SIG-M5 treated with dmso at 0.1 percent for 504 hours (cell line): Measurements from ENCODE around the gene CDK5RAP2.
"Not testable (repeated sequence)": the region's sequence is repeated elsewhere in the genome, so short reads cannot be mapped to it uniquely, and the experiment has no call there.

Experiments
- DNase-seq: peaks from one replicate; lab custom pipeline; 2025; ENCODE audit not compliant: unreplicated experiment; lab: John Stamatoyannopoulos, UW

CDK5RAP2 gene

DNA sequence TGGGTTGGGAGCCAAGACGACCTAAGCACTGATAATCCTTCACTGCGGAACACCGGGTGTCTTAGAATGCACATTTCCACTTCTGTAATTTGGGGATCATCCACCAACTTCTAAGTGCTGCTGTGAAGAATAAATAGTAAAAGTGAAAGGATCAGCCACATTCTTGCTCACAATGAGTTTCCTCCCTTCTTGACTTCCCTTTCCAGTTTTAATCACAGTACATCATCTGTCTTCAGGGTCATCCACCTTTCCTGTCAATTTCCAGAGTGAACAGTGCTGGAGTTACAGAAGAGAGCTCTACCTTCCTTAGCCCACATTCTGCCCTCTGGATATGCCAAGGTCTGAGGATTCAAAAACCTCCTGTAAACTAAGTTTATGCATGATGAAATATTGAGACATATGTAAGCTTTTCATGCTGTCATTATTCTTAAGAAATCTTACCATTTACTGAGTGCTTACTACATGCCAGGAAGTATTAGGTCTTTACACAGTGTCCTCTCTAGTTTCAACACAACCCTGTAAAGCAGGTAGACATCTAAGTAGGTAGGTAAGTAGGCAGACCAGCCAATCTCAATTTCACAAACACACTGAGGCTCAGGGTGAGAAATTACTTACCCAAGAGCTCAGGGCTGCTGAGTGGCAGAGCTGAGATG, 105.2 kb downstream of the CDK5RAP2 start:
- DNase-seq, result no peak

DNA sequence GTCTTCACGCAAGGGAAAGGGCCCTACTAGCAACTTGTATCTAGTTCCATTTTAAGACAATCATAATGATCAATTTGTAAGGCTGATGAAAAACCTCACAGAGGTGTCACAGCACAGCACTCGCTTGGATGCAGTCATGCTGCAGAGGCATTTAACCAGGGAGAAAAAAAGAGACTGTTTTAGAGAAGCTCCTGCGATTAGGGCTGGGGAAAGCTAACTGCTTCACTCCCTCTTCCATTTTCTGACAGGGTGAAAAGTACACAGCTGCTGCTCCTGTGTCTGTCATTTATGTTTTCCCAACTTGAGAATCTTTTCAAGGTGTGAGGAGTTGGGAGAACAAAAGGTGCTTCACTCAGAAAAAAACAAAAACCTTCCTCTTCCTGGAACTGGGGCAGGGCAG, 106.4 kb downstream of the CDK5RAP2 start:
- DNase-seq, result no peak

DNA sequence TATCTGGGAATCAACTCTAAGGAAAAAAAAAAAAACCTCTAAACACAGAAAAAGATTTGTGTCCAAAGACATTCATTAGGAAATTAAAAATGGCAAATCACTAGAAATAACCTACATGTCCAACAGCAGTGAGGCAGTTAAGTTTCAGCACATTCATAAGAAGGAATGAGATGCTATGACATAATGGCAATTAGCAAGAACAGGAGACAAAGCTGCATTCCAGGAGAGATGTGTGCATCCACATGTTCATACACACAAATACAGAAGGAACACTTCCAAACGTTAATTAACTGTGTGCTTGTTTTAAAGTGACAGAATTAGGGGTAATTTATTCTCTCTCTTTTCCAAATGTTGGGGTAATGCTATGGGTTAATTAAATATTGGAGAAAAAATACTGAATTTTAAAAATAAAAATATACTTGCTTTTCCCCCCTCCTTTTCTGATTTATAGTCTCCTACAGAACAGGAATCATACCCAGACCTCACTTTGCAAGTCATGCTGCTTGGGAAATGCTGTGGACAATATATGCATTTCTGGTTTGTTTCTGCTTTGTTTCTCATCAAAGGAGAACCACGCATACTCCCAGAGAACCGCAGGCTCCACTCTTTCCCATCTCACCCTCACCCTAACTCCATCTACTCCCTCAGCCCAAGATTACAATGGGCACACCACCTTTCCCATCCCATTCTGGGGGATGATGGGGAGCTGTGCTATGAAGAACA, 114.1 kb downstream of the CDK5RAP2 start:
- DNase-seq, result no peak

DNA sequence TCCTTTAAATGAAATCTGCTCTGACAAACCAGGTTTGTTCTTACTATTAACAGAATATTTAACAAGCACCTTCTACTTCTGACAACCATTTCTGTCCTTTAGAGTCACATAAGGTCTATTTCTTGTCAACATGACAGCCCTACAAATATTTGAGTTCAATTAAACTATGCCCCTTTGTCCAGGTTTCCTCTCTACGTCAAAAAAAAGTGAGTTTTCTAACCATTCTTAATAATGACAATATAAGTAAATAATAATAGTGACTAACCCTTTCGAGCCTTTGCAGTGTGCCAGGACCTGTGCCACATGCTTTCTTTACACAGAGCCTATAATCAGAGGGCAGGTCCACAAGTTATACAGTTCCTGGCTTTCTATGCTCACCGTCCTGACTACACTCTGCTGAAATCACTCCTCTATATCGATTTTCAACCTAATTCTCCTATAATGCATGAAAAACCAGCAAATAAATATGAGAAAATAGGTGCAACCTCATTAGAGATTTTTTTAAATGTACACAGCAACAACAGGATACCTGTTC, 115.0 kb downstream of the CDK5RAP2 start:
- DNase-seq, result no peak

DNA sequence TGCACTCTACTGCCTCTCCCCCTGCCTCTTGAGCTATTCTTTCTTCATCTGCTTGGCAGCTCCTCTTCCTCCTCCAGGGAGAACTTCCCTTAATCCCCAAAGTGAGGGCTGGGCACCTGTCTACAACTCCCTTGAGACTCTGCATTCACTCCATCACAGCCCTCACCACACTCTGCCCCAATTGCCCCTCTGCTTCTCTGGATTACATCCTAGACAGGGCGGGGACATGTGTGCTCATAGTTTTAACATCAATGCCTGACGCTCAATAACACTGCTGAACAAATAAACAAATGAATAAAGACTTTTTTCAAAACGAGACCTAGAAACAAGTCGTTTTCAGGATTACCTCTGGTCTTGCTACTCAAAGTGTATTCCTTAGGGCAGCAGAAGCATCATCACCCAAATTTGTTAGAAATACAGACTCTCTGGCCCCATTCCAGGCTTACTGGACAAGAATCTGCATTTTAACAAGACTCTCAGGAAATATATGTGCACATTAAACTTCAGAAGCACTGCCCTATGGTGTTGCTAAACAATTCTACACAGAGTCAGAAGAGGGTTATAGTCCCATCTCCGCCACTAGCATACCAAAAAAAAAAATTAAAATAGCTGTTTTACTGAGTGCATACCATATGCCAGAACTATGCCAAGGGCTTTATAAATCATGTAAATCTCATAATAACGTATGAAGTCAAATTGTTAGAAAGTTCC, 115.6 kb downstream of the CDK5RAP2 start:
- no peak for DNase-seq

DNA sequence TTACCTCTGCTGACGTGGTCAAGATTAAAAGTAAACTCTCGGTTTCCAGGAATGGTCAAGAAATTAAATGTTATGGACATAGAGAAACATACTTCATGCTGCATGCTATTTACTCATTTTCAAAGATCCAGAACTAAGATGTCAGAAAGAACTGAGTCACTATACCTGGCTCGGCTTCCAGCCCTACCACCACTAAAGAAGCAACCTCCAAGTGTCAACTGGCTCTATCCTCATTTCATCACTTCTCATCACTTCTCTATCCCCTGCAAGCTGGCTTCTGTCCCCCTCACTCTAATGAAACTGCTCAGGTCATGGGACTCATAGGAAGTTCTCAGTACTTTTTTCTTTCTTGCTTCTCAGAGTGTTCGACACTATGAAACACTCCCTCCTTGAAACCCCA, 116.2 kb downstream of the CDK5RAP2 start:
- no peak for DNase-seq

DNA sequence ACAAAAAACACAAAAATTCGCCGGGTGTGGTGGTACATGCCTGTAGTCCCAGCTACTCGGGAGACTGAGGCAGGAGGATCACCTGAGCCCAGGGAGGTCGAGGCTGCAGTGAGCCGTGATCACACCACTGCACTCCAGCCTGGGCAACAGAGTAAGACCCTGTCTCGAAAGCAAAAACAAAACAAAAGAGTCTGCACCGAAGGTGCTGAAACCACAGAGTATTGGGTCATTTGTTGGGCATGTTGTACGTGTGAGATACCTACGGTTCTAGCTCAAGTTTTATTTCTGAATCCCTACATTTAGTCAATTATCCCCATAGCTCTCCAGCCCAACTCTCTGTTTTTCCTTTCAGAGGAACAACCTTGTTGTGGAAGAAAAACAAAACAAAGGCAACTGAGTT, 118.3 kb downstream of the CDK5RAP2 start:
- not testable (repeated sequence) for DNase-seq

DNA sequence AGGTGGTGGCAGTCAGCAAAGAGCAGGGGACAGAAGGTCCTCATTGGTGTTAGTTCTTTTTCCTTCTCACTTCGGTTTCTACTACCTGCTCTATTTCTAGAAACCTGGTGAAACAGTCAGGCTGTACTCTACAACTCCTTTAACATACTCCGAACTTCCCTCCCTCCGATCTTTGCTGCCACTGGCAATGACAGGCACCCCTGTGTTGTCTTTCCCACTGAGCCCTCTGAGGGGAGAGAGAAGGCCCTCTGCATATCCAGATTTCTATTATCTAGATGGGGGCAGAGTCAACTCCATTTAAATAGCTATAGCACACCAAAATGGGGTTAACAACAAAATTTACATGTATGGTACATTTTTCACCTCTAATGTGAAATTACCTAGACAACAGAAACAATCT, 123.7 kb downstream of the CDK5RAP2 start:
- DNase-seq, result no peak

DNA sequence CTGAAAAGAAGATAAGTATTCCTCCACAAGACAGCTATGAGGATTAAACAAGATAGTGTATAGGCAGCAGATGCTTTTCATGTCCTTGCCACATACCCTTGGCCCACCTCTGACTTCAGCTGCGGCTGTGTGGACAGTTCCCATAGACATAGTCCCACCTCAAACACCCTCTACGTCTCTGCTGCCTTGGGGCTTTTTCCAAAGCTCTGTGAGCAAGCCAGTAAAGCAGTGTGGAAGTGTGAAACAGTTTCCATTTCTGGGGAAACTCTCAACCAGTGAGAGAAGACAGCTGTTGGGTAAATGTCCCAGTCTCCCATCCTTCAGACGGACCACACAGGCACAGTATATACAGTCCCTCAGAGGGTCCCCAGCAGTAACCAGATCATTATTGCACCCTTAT, 125.5 kb downstream of the CDK5RAP2 start:
- DNase-seq, result no peak

DNA sequence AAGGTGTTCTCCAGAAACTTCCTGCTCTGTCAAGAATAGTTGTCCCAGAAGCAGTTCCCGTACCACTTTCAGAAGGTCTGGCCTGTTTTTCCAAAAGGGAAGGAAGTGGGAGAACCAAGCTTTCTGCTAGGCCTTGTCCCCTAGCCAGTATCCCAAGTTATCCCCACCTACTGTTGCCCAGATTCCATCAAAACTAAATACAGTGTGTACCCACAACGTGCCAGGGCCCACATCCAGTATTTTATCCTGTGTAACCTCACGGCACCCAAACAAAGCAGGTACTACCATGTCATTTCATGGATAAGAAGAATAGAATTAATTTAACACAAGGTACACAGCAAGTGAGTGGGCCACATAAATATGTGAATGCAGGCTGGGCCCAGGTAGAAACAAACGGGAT, 126.2 kb downstream of the CDK5RAP2 start:
- no peak for DNase-seq

DNA sequence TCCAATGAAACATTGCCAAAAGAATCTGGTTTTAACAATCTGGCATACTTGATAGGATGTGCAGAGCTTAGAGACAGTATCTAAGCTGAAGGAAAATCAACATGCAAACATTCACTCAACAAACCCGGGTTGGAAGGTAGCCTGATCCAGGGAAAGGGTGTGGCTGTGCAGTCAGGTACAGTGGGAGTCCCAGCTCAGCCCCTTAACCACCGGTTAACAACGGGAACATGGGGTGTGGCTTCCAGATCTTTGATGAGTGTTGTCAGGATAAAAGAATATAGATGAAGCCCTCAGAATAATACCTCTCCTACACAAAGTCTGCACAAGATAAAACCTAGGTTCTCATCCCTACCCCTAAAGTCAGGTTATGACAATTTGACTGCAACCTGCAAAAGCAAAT, 127.3 kb downstream of the CDK5RAP2 start:
- no peak for DNase-seq

DNA sequence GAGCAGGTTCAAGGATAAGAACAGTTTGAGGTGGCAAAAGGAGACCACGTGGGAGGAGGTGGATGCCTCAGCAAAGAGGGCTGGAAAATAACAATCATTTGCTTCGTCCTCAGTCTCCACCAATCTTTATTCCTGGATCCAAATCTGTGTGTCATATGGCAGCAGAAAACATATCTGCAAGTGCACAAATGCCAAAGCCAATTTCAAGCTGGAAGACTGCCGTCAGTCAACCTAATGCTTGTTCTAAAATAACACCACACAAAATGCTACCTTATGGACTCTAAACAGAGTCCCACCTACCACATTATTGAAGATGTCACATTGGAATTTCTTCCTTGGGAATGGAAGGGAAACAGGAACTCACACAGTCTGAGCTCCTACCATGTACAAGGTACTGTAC, 129.1 kb downstream of the CDK5RAP2 start:
- DNase-seq, result no peak

DNA sequence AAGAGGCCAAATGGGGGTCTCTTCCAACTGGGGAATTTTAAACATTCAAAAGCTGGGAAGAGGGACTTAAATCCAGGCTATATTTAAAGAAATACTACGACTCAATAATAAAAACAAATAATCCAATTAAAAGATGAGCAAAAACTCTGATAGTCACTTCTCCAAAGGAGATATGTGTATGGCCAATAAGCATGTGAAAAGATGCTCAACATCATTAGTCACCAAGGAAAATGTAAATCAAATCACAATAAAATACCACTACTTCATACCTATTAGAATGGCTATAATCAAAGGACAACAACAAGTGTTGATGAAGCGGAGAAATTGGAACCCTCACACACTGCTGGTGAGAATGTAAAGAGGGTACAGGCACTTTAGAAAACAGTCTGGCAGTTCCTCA, 130.4 kb downstream of the CDK5RAP2 start:
- no peak for DNase-seq

DNA sequence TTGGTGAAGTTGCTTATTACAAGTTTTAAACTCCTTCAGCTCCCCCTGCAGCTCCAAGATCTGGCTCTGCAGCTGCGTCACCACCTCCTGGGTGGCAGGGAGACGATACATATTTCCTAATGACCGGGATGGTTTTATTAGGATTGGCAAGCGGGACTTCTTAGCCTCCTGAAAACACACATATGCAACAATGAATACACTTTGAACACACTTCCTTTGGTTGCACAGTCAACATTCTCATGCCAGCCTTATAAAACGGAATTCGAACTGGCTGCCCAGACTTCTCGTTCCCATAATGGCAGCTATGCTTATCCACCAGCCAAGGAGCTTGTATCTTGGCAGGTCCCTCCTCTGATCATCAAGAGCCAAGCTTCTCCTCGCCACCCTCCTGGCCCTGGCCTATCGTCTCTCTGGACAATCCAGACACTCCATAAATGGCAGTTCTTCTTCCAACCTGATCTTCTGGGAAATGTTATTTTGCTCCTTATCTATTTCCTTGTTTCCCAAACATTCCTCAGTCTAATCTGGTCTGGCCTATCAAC, 131.9 kb downstream of the CDK5RAP2 start:
- no peak for DNase-seq

DNA sequence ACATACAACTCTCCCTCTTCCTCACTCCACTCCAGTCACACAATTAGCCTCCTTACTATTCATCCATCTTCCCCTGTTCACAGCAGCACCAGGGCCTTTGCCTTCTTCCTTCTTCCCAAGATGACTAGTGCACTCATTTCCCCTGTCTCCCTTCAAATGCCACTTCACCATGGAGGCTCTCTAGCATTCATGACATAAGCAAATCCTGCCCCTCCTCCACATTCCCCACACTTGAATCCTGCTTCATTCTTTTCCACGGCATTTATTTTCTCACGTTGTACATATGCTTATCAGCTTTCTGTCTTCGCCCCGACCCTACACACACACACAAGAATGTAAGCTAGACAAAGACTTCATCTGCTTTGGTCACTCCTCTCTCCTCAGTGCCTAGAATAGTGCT, 133.3 kb downstream of the CDK5RAP2 start:
- no peak for DNase-seq

DNA sequence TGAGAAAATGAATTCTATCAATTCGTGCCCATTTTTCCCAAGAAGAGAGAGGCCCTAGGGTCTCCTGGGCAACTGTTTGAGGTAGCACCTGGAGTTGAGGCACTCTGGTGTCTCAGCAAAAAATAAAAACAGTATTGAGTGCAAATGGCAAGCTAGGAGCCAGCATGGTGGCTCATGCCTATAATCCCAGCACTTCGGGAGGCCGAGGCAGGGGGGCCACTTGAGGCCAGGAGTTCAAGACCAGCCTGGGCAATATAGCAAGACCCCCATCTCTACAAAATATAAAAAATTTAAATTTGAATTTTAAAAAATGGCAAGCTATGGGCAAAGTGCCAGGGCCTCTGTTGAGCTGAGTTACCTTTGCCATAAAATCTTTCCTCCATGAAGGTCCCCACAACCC, 136.0 kb downstream of the CDK5RAP2 start:
- no peak for DNase-seq

DNA sequence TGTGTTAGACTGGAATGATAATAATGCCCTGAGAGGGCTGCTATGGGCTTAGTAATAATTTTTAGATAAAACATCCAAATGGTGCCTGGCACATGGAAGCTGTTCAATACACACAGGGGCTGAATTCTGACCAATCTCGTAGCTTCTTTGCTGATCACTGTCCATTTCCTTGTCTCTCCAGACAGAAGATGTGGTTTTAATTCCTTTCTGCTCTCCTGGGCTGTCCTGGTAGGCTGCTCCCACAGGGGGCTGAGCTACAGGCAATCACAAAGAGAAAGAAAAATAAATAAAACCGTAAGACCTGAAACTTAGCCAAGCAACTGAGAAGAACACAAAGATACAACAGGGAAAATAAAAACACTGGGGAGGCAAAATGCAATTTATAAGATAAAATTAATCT, 136.5 kb downstream of the CDK5RAP2 start:
- DNase-seq, result no peak

DNA sequence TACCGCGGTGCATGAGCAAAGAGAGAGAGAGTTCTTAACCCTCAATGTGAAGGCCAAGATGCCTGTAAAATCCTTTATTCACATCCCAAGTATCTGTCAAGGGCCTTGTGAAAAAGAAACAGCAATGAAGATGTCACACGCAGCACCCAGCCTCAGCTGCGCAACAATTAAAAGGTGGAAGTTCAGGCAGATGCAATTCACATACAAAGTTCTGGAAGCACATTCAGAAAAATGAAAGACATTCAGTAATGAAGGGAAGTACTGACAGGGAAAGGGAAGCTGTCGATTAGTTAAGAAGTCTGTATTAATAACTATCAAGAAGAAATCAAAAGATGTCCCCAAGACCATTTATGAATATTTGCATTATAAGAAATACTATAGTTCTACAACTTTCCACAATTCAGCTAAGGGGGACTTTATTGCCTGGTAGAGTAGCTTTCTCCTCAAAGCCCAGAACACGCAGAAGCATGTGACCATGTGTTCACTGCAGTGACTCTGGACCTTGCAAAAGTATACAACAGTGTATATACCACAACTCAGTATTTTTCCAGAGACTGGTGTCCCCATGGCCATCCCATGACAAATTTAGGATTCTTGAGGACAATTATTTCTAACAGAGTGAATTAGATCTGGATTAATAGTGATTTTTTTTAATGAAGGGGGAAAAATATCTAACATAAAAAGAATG, 137.5 kb downstream of the CDK5RAP2 start:
- no peak for DNase-seq

DNA sequence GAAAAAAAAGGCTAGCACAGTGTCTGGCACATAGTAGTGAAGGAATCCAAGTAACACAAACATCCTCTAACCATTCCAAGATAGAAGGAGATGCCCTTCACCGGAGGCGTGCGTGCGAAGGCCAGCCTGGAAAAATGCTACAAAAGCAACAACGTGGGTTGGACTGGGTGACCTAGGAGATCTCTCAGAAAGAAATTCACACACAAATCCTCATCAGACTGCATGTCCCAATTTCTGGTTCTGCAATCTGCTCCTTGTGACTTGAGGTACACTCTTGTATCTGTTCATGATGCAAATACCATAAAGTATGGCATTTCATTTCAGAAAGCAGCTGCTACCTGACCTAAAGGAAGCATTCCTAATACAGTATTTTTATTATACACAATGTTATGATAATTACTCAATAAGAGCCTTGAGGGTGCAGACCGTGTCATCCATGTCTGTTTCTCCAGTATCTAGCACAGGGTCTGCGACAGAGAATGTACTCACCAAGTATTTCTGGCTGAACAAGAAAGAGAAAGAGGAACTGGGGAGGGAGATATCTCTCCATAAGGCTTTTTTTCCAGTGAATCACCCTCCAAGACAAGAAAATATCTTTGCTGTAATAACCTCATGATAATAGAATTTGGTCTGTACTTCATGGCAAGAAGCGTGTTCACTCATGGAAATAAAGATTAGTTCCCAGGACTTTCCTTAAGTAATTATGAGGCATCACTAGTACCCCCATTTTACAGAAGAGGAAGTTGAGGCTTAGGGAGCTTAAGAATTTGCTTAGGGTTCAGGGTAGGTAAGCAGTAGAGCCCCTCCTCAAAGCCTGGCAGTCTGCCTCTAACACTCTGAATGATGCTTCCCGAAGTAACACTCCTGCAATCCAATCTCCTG, 138.3 kb downstream of the CDK5RAP2 start:
- DNase-seq, result no peak

DNA sequence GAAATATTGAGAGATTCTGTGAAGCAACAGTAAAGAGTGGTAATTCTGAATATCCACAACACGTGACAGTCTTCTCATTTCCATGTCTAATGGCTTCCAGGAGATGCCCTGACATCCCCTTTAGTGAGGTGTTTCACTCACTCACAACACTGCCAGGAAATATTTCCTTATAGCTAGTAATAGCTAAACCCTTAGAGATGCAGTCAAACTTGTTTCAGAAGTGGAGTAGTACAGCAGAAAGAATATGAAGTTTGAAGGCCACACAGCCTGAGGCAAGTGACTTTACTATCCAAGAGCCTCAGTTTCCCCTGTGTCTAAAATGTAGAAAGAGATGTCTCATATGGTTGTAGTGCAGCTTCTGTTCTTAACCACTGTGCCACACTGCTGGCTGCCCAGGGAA, 139.2 kb downstream of the CDK5RAP2 start:
- DNase-seq, result no peak
